ENCODE measurements around the gene PRKAG2.

DNA sequence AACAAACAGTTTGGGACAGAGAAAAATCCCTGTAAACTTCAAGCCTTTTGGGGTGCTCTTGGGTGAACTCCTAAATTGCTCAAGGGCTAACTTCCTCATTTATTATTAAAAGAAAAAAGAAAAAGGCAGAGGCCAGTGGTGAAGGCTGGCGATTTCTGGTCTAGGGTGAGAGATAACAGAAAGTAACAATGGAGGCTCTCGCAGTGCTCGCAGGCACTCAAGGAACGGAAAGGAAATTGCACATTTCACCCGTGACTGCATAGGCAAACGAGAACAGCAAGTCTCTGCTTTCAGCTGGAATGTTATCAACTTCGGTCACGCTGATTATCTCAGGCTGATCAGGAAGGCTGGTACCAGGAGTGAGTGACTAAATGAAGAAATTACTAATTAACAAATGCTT lies 70.7 kb downstream of the PRKAG2 start:
- TF ChIP-seq POLR2A (IDR thresholded peaks at IDR 0.05): no peak
- TF ChIP-seq, protein P1, sequence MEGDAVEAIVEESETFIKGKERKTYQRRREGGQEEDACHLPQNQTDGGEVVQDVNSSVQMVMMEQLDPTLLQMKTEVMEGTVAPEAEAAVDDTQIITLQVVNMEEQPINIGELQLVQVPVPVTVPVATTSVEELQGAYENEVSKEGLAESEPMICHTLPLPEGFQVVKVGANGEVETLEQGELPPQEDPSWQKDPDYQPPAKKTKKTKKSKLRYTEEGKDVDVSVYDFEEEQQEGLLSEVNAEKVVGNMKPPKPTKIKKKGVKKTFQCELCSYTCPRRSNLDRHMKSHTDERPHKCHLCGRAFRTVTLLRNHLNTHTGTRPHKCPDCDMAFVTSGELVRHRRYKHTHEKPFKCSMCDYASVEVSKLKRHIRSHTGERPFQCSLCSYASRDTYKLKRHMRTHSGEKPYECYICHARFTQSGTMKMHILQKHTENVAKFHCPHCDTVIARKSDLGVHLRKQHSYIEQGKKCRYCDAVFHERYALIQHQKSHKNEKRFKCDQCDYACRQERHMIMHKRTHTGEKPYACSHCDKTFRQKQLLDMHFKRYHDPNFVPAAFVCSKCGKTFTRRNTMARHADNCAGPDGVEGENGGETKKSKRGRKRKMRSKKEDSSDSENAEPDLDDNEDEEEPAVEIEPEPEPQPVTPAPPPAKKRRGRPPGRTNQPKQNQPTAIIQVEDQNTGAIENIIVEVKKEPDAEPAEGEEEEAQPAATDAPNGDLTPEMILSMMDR (IDR thresholded peaks at IDR 0.05): no peak

Data from thyroid gland (tissue), 4 donors.